IMR-90 (cell line): Measurements from ENCODE around the gene OPALIN. TPM values are rescaled to one million over a fixed set of nuclear protein-coding genes. Genes with fewer than 3 reads are reported as not detected.

Source experiments
- ATAC-seq: fragments of 200-7000 bp; cut with Tn5 transposase; 2 replicates; pipeline ENCODE4 v1.9.1; 2020; ENCODE audit warnings: low read depth, mild to moderate bottlenecking, moderate library complexity
- BruUV-seq: library from RNA; stranded (reverse); fragments of 400-500 nt; replicated peaks from 2 replicates; lab custom pipeline; 2021; lab: Mats Ljungman, UMichigan
- CTCF ChIA-PET: fragments of 300-600 bp; formaldehyde crosslinking; extraction: SDS; loops from one replicate; lab custom pipeline; 2021; ENCODE audit warnings: antibody characterized with exemption; lab: Yijun Ruan, JAX
- POLR2A ChIA-PET: fragments of 300-600 bp; sonication (Branson Sonifier 250); formaldehyde crosslinking; loops from one replicate; lab custom pipeline; 2022; ENCODE audit warnings: antibody characterized with exemption; ENCODE audit not compliant: unreplicated experiment; lab: Charles Lee
- DNase-seq: peaks from one replicate; pipeline ENCODE4 v3.0.0; 2013
- H2AFZ ChIP-seq: replicated peaks from 2 replicates; pipeline ENCODE3; 2013; ENCODE audit warnings: low read length, mild to moderate bottlenecking; ENCODE audit not compliant: poor library complexity
- H2AK5ac ChIP-seq: 2 replicates; pipeline ENCODE4 v1.6.1; 2013; ENCODE audit warnings: low read depth, low read length, inconsistent platforms
- H2AK9ac ChIP-seq: replicated peaks from 2 replicates; pipeline ENCODE3; 2013; ENCODE audit warnings: mild to moderate bottlenecking, low read depth, low read length, moderate library complexity; ENCODE audit not compliant: poor library complexity
- H2BK120ac ChIP-seq: 2 replicates; pipeline ENCODE4 v1.6.1; 2013; ENCODE audit warnings: low read depth, low read length, inconsistent platforms
- H2BK15ac ChIP-seq: 3 replicates; pipeline ENCODE4 v1.6.1; 2013; ENCODE audit warnings: low read depth, low read length, inconsistent platforms
- H2BK20ac ChIP-seq: 2 replicates; pipeline ENCODE4 v1.6.1; 2013; ENCODE audit warnings: low read depth, mild to moderate bottlenecking, inconsistent platforms, low read length, moderate library complexity
- H2BK5ac ChIP-seq: 2 replicates; pipeline ENCODE4 v1.6.1; 2013; ENCODE audit warnings: mild to moderate bottlenecking, low read depth, low read length, inconsistent platforms; ENCODE audit not compliant: poor library complexity, severe bottlenecking
- H3K14ac ChIP-seq: replicated peaks from 2 replicates; pipeline ENCODE4 v1.6.1; 2013; ENCODE audit warnings: low read depth, low read length, inconsistent platforms
- H3K18ac ChIP-seq: 2 replicates; pipeline ENCODE4 v1.6.1; 2013; ENCODE audit warnings: low read depth, low read length, control low read depth
- H3K23ac ChIP-seq: 2 replicates; pipeline ENCODE4 v1.6.1; 2013; ENCODE audit warnings: low read depth, low read length, inconsistent platforms
- H3K27ac ChIP-seq: 2 replicates; pipeline ENCODE4 v1.5.1; 2013; ENCODE audit warnings: mild to moderate bottlenecking, control low read depth, low read length; ENCODE audit not compliant: insufficient read depth
- H3K27me3 ChIP-seq: 2 replicates; pipeline ENCODE4 v1.6.1; 2013; ENCODE audit warnings: low read length; ENCODE audit not compliant: control insufficient read depth, insufficient read depth
- H3K36me3 ChIP-seq: 2 replicates; pipeline ENCODE4 v1.6.1; 2013; ENCODE audit warnings: low read length, mixed read lengths; ENCODE audit not compliant: control insufficient read depth, insufficient read depth
- H3K4ac ChIP-seq: 2 replicates; pipeline ENCODE4 v1.6.1; 2013; ENCODE audit warnings: low read depth, low read length, inconsistent platforms
- H3K4me1 ChIP-seq: 2 replicates; pipeline ENCODE4 v1.6.1; 2013; ENCODE audit warnings: low read length, mixed read lengths; ENCODE audit not compliant: control insufficient read depth, insufficient read depth
- H3K4me2 ChIP-seq: 2 replicates; pipeline ENCODE4 v1.6.1; 2013; ENCODE audit warnings: low read depth, mild to moderate bottlenecking, control low read depth, low read length, moderate library complexity
- H3K4me3 ChIP-seq: 2 replicates; pipeline ENCODE4 v1.5.1; 2013; ENCODE audit warnings: low read depth, mild to moderate bottlenecking, control low read depth, low read length, moderate library complexity; ENCODE audit not compliant: insufficient read depth
- H3K56ac ChIP-seq: 2 replicates; pipeline ENCODE4 v1.6.1; 2013; ENCODE audit warnings: low read length, inconsistent platforms; ENCODE audit not compliant: insufficient read depth; ENCODE audit errors: extremely low read depth
- H3K79me1 ChIP-seq, 2 experiments: 2 replicates each; pipeline ENCODE4 v1.6.1; 2013; ENCODE audit warnings: low read length in 2 of 2, inconsistent platforms in 1 of 2, low read depth in 1 of 2
- H3K9ac ChIP-seq: 2 replicates; pipeline ENCODE4 v1.6.1; 2013; ENCODE audit warnings: low read depth, low read length, control low read depth
- H3K9me1 ChIP-seq: 2 replicates; pipeline ENCODE4 v1.6.1; 2013; ENCODE audit warnings: low read length, inconsistent platforms; ENCODE audit not compliant: insufficient read depth
- H3K9me3 ChIP-seq: 2 replicates; pipeline ENCODE4 v1.6.1; 2013; ENCODE audit warnings: low read length; ENCODE audit not compliant: control insufficient read depth, insufficient read depth
- H4K20me1 ChIP-seq: 2 replicates; pipeline ENCODE4 v1.6.1; 2013; ENCODE audit warnings: low read length, inconsistent platforms; ENCODE audit not compliant: insufficient read depth
- H4K5ac ChIP-seq: 2 replicates; pipeline ENCODE4 v1.6.1; 2013; ENCODE audit warnings: mild to moderate bottlenecking, low read depth, low read length, control low read depth
- H4K8ac ChIP-seq, 2 experiments: 2 replicates each; pipeline ENCODE4 v1.6.1; 2013; ENCODE audit warnings: low read depth in 2 of 2, low read length in 2 of 2, control low read depth in 1 of 2, inconsistent platforms in 1 of 2
- H4K91ac ChIP-seq: 2 replicates; pipeline ENCODE4 v1.6.1; 2013; ENCODE audit warnings: low read depth, low read length, inconsistent platforms; ENCODE audit not compliant: insufficient read depth
- CEBPB ChIP-seq: IDR thresholded peaks from 2 replicates; pipeline ENCODE4 v1.6.1; 2012; ENCODE audit warnings: low read depth, low read length, improper control_type of control experiment
- CHD1 ChIP-seq: IDR thresholded peaks from 2 replicates; pipeline ENCODE4 v1.6.1; 2012; ENCODE audit warnings: low read depth, low read length, improper control_type of control experiment
- MXI1 ChIP-seq: IDR thresholded peaks from 2 replicates; pipeline ENCODE4 v1.6.1; 2012; ENCODE audit warnings: low read depth, mild to moderate bottlenecking, low read length, moderate library complexity, borderline replicate concordance
- WGBS, 2 experiments: methylation state at CpG; one replicate each; pipeline versions ENCODE4 v1.1.5 to v1.1.7; 2013; ENCODE audit warnings: missing lambda C conversion rate in 2 of 2; ENCODE audit not compliant: insufficient read length in 1 of 2; ENCODE audit errors: extremely low coverage in 2 of 2; 5-methylcytosine and 5-hydroxymethylcytosine counted together
- dilution Hi-C: fragments of 300-500 bp; cut with HindIII; formaldehyde crosslinking; loops from one replicate; pipeline ENCODE4 v1.14.3; 2018; ENCODE audit warnings: low sequenced_read_pairs; ENCODE audit not compliant: unreplicated experiment
- in situ Hi-C: fragments of 300-500 bp; cut with MboI; formaldehyde crosslinking; loops from 3 replicates; pipeline ENCODE4 v1.14.3; 2019; ENCODE audit warnings: low sequenced_read_pairs, inconsistent platforms, mixed read lengths
- intact Hi-C: fragments of 100-400 bp; cut with micrococcal nuclease; formaldehyde crosslinking; loops from 2 replicates; pipeline ENCODE4 v1.10.0; 2022
- polyA plus RNA-seq, 3 experiments: library from polyadenylated mRNA; depleted of rRNA; stranded (reverse); fragments of >200 nt; gene quantifications; 2 replicates each; pipeline ENCODE4 v1.2.3, GENCODE V29; 2012; ENCODE audit warnings: low replicate concordance in 1 of 3
- total RNA-seq: library from RNA; depleted of rRNA; stranded (reverse); fragments of >200 nt; gene quantifications from 2 replicates; pipeline ENCODE4 v1.2.3, GENCODE V29; 2012
- TF ChIP-seq, protein P1 (sequence below): conservative IDR thresholded peaks from 2 replicates; pipeline ENCODE4 v1.5.1; 2012; ENCODE audit warnings: mild to moderate bottlenecking, low read depth, low read length, improper control_type of control experiment

OPALIN gene
- total and polyA plus RNA-seq, 2 of the 4 experiments (the other 2 are of a cell fraction): not detected

DNA sequence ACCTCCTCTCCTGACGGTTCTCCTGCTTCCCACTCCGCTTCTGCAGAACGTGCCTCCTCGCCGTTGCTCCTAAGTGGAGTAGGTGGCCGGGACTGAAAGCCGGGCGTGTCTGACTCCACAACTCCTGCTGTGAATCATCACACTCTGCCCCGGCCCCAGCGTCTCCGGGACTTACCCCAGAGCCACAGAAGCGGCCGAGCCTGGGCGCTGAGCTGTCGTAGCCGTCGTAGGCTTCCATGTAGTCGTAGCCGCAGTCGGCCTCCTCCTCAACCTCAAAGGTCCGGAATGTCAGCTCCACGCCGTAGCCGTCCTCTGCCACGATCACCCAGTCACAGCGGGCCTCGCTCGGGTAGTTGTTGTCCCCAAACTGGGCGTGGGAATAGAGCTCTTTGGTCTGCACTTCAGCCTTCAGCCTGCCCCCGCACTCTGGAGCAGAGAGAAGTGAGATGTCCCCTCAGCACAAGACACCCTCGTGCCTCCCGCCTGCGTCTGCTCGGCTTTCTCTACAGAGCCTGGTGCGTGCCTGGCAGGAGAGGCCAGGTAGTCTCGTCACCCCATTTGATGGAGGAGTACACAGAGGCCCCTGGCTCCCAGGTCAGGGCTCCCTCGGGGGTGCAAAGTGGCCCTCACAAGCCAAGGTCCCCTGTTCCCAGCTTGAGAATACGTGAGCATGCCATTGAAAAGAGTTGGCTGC is 11.2 kb upstream of the OPALIN start:
- no peak for TF ChIP-seq CEBPB
- no peak for TF ChIP-seq CHD1
- no peak for TF ChIP-seq MXI1
- TF ChIP-seq, protein P1, sequence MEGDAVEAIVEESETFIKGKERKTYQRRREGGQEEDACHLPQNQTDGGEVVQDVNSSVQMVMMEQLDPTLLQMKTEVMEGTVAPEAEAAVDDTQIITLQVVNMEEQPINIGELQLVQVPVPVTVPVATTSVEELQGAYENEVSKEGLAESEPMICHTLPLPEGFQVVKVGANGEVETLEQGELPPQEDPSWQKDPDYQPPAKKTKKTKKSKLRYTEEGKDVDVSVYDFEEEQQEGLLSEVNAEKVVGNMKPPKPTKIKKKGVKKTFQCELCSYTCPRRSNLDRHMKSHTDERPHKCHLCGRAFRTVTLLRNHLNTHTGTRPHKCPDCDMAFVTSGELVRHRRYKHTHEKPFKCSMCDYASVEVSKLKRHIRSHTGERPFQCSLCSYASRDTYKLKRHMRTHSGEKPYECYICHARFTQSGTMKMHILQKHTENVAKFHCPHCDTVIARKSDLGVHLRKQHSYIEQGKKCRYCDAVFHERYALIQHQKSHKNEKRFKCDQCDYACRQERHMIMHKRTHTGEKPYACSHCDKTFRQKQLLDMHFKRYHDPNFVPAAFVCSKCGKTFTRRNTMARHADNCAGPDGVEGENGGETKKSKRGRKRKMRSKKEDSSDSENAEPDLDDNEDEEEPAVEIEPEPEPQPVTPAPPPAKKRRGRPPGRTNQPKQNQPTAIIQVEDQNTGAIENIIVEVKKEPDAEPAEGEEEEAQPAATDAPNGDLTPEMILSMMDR: no peak
- ATAC-seq (no peak), DNase-seq (no peak)
- no peaks in the 10 kb centered on the region for H3K79me1 ChIP-seq
- H3K27me3 ChIP-seq: peaks cover 12% of the 10 kb centered on the region; the same call in 1 of the 2 replicates
- no peak overlapping the region for H2BK5ac ChIP-seq
- H3K4me2 ChIP-seq: no peak overlapping the region
- WGBS, 2 experiments: 89% methylated on average over 17 of the region's 38 CpGs; no CpG with 5 or more reads in 1 of the 2 experiments
- ChIA-PET CTCF (no interaction called here), POLR2A (no interaction called here)
- no peak overlapping the region for H3K27ac ChIP-seq
- no TSS peak for BruUV-seq
- no peak overlapping the region for H2BK20ac ChIP-seq
- H3K14ac ChIP-seq: no peak overlapping the region
- H3K56ac ChIP-seq: no peak overlapping the region
- no peak overlapping the region for H3K4ac ChIP-seq
- H3K4me3 ChIP-seq: no peak overlapping the region
- no peak overlapping the region for H2BK15ac ChIP-seq
- in situ Hi-C loops: no loop called here
- no peaks in the 10 kb centered on the region for H3K36me3 ChIP-seq
- no peaks in the 10 kb centered on the region for H4K20me1 ChIP-seq
- H3K4me1 ChIP-seq: peaks cover 2% of the 10 kb centered on the region
- no peak overlapping the region for H3K9ac ChIP-seq
- H2BK120ac ChIP-seq: no peak overlapping the region
- no peak overlapping the region for H2AK9ac ChIP-seq
- no peak overlapping the region for H4K91ac ChIP-seq
- H4K5ac ChIP-seq: no peak overlapping the region
- dilution Hi-C loops: no loop called here
- no peak overlapping the region for H2AK5ac ChIP-seq
- no peak overlapping the region for H3K23ac ChIP-seq
- H3K18ac ChIP-seq: no peak overlapping the region
- intact Hi-C loops: loop anchor here (10.0 kb wide), 1 partner anchor 665 kb away; no protein-coding TSS in a partner anchor
- H3K9me3 ChIP-seq: no peaks in the 10 kb centered on the region
- no peak overlapping the region for H2AFZ ChIP-seq
- no peak overlapping the region for H4K8ac ChIP-seq
- peaks cover 2% of the 10 kb centered on the region; the same call in 1 of the 2 replicates for H3K9me1 ChIP-seq
